Measurements from ENCODE around the gene EXOSC7. TPM values are rescaled to one million over a fixed set of nuclear protein-coding genes. Genes with fewer than 3 reads are reported as not detected.

Gene EXOSC7
- total RNA-seq, 1 experiment from 2014 or later = 88.7 TPM

- no peak overlapping the region for H3K23ac ChIP-seq (ENCODE audit: insufficient read length, low read depth, low read length)
- H4K5ac ChIP-seq (ENCODE audit: insufficient read length, low read depth, low read length) = no peak overlapping the region
- H2BK20ac ChIP-seq (ENCODE audit: low read depth, low read length, poor library complexity, severe bottlenecking) = no peak overlapping the region
- H3K4me1 ChIP-seq (ENCODE audit: insufficient read depth, low read length) = peaks cover 14% of the 10 kb centered on the region
- H3K14ac ChIP-seq (ENCODE audit: insufficient read depth, low read length) = no peak overlapping the region
- H3K79me2 ChIP-seq (ENCODE audit: insufficient read depth, low read length) = peaks cover 4% of the 10 kb centered on the region; the same call in 1 of the 2 replicates
- Mint-ChIP-seq H3K4me3 (no peak overlapping the region), H3K36me3 (ENCODE audit: insufficient read depth in 1 of 3, low read depth in 3 of 3) (peaks cover 47 to 64% (median 63%) of the 10 kb centered on the region in 3 experiments), H3K27ac (peak overlapping the region in 1 of 3 experiments; percentile 91; a peak in 1 of 7 replicates), H3K27me3 (ENCODE audit: low read depth) (no peaks in the 10 kb centered on the region), H3K4me1 (peaks cover 34 to 42% of the 10 kb centered on the region in 2 experiments), H3K9me3 (peaks cover 13 to 14% of the 10 kb centered on the region in 2 experiments; a peak in 4 of 5 replicates)
- no peak overlapping the region for H3K4me2 ChIP-seq (ENCODE audit: insufficient read depth, insufficient read length, low read length)
- H3K18ac ChIP-seq (ENCODE audit: insufficient read length, low read depth, low read length) = no peak overlapping the region
- no peak for DNase-seq
- H2BK15ac ChIP-seq (ENCODE audit: low read depth, low read length) = no peak overlapping the region
- H4K91ac ChIP-seq (ENCODE audit: insufficient read length, low read depth, low read length) = no peak overlapping the region
- no peak overlapping the region for H2AFZ ChIP-seq (ENCODE audit: low read length)
- TF ChIP-seq, protein P1, sequence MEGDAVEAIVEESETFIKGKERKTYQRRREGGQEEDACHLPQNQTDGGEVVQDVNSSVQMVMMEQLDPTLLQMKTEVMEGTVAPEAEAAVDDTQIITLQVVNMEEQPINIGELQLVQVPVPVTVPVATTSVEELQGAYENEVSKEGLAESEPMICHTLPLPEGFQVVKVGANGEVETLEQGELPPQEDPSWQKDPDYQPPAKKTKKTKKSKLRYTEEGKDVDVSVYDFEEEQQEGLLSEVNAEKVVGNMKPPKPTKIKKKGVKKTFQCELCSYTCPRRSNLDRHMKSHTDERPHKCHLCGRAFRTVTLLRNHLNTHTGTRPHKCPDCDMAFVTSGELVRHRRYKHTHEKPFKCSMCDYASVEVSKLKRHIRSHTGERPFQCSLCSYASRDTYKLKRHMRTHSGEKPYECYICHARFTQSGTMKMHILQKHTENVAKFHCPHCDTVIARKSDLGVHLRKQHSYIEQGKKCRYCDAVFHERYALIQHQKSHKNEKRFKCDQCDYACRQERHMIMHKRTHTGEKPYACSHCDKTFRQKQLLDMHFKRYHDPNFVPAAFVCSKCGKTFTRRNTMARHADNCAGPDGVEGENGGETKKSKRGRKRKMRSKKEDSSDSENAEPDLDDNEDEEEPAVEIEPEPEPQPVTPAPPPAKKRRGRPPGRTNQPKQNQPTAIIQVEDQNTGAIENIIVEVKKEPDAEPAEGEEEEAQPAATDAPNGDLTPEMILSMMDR (conservative IDR thresholded peaks at IDR 0.05) = no peak
- no peak overlapping the region for H2AK5ac ChIP-seq (ENCODE audit: insufficient read length, low read length)
- H4K8ac ChIP-seq (replicated peaks; ENCODE audit: insufficient read length, low read depth, low read length) = no peak overlapping the region
- no peak overlapping the region for H2BK120ac ChIP-seq (ENCODE audit: low read depth, low read length, poor library complexity, severe bottlenecking)
- no peaks in the 10 kb centered on the region for H3K79me1 ChIP-seq (ENCODE audit: insufficient read depth, low read depth, low read length, poor library complexity, severe bottlenecking)
- no peak overlapping the region for H3K4ac ChIP-seq (ENCODE audit: low read depth, low read length)
- H4K20me1 ChIP-seq (ENCODE audit: control insufficient read depth, insufficient read depth, insufficient read length) = no peaks in the 10 kb centered on the region
- WGBS (ENCODE audit: extremely low coverage, insufficient read length, low lambda C conversion rate) = no CpG with 5 or more reads among the region's 1 CpG
- H3K56ac ChIP-seq (ENCODE audit: insufficient read length, low read depth, low read length) = no peak overlapping the region
- no peak overlapping the region for H3T11ph ChIP-seq (ENCODE audit: low read length)
- no peak overlapping the region for H3K27ac ChIP-seq (ENCODE audit: insufficient read length, low read depth, low read length)
- H2BK12ac ChIP-seq (ENCODE audit: insufficient read length, low read depth, low read length) = no peak overlapping the region
- no peak overlapping the region for H2BK5ac ChIP-seq (ENCODE audit: insufficient read length, low read length)
- H3K23me2 ChIP-seq (ENCODE audit: insufficient read length, low read depth, low read length, poor library complexity, severe bottlenecking) = no peaks in the 10 kb centered on the region
- H3K27me3 ChIP-seq (ENCODE audit: insufficient read depth, low read length) = no peaks in the 10 kb centered on the region
- H3K9me3 ChIP-seq (ENCODE audit: control insufficient read depth, low read depth, low read length) = no peaks in the 10 kb centered on the region
- H3K9ac ChIP-seq (ENCODE audit: extremely low read depth, insufficient read length, low read length) = no peak overlapping the region
Measured at GRCh38 chr3:44989636-44990373, 13.8 kb downstream of the EXOSC7 start.
